ENCODE measurements around the gene CYB561D2.

DNA sequence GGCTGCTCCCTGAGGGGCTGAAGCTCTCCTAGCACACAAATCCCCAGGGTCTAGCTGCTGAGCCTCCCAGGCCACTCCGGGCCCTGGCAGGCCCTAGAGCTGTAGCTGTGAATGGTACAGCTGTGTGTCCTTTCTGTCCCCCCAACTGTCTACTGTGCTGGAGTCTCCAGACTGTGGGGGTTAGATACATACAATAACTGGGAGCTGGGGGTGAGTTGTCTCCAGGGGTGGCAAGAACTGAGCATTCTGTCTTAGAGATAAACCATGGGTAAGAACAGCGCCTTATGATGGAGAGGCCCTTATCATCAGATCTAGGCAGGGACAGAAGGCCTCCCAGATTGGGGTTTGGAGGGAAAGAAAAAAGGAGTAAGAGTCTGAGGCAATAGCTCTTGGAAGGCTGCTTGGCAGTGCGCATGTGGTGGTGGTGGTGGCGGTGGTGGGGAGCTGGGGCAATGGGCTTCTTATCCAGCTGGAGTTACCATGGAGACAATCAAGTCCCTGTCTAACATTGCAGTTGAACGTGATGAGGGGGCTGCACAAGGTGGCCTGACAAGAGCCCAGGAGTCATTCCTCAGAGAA, 3.6 kb downstream of the CYB561D2 start:
- no peak for TF ChIP-seq CEBPB (IDR thresholded peaks at IDR 0.05)
- no peak for TF ChIP-seq NFIC (IDR thresholded peaks at IDR 0.05)
- TF ChIP-seq EP300 (IDR thresholded peaks at IDR 0.05; ENCODE audit: borderline replicate concordance): no peak
- no peak for TF ChIP-seq RAD21 (IDR thresholded peaks at IDR 0.05; ENCODE audit: low read depth)
- no peak for TF ChIP-seq CREB1 (IDR thresholded peaks at IDR 0.05; ENCODE audit: low read depth)
- TF ChIP-seq, protein P1, sequence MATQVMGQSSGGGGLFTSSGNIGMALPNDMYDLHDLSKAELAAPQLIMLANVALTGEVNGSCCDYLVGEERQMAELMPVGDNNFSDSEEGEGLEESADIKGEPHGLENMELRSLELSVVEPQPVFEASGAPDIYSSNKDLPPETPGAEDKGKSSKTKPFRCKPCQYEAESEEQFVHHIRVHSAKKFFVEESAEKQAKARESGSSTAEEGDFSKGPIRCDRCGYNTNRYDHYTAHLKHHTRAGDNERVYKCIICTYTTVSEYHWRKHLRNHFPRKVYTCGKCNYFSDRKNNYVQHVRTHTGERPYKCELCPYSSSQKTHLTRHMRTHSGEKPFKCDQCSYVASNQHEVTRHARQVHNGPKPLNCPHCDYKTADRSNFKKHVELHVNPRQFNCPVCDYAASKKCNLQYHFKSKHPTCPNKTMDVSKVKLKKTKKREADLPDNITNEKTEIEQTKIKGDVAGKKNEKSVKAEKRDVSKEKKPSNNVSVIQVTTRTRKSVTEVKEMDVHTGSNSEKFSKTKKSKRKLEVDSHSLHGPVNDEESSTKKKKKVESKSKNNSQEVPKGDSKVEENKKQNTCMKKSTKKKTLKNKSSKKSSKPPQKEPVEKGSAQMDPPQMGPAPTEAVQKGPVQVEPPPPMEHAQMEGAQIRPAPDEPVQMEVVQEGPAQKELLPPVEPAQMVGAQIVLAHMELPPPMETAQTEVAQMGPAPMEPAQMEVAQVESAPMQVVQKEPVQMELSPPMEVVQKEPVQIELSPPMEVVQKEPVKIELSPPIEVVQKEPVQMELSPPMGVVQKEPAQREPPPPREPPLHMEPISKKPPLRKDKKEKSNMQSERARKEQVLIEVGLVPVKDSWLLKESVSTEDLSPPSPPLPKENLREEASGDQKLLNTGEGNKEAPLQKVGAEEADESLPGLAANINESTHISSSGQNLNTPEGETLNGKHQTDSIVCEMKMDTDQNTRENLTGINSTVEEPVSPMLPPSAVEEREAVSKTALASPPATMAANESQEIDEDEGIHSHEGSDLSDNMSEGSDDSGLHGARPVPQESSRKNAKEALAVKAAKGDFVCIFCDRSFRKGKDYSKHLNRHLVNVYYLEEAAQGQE (IDR thresholded peaks at IDR 0.05; ENCODE audit: low read depth): no peak
- no peak for TF ChIP-seq TCF12 (IDR thresholded peaks at IDR 0.05; ENCODE audit: low read depth)
- TF ChIP-seq FOXM1 (IDR thresholded peaks at IDR 0.05; ENCODE audit: borderline replicate concordance, low read depth): no peak
- TF ChIP-seq TAF1 (IDR thresholded peaks at IDR 0.05; ENCODE audit: low read depth): no peak
- TF ChIP-seq, protein P2, sequence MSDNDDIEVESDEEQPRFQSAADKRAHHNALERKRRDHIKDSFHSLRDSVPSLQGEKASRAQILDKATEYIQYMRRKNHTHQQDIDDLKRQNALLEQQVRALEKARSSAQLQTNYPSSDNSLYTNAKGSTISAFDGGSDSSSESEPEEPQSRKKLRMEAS (IDR thresholded peaks at IDR 0.05): no peak
- no peak for TF ChIP-seq TEAD4 (IDR thresholded peaks at IDR 0.05)
- no peak for TF ChIP-seq EGR1 (IDR thresholded peaks at IDR 0.05)
- TF ChIP-seq, protein P3, sequence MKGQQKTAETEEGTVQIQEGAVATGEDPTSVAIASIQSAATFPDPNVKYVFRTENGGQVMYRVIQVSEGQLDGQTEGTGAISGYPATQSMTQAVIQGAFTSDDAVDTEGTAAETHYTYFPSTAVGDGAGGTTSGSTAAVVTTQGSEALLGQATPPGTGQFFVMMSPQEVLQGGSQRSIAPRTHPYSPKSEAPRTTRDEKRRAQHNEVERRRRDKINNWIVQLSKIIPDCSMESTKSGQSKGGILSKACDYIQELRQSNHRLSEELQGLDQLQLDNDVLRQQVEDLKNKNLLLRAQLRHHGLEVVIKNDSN (IDR thresholded peaks at IDR 0.05): no peak

Measured in Ishikawa (cell line).